ENCODE measurements around the gene CUBN.

DNA sequence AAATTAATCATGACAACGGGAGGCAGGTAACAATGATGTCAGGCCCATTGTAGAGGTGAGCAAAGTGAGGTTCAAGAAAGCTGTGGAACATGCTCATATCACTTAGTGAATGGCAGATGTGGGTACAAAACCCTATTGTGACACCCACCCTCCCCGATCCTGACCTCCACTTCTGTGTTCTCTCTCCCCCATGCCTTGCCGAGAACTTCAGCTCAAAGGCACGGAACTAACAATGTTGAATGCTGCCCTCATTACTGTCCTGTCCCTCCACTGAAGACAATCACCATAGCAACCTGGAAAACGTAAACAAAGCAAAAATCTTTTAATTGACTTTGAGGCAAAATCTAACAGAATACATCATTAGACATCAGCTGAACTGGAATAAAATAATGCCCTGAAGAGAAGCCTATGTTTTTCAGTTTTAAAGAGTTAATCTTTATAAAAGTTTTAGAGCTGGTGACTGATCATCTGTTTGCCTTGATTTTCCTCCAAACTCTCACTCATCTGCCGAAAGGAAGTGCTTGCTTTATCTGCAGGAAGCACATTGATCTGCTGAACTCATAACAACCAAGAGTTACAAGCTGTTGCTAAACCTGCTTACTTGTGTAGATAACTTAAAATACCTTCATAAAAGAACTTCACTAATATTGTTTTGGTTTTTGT is 133.6 kb downstream of the CUBN start:
- TF ChIP-seq, protein P1, sequence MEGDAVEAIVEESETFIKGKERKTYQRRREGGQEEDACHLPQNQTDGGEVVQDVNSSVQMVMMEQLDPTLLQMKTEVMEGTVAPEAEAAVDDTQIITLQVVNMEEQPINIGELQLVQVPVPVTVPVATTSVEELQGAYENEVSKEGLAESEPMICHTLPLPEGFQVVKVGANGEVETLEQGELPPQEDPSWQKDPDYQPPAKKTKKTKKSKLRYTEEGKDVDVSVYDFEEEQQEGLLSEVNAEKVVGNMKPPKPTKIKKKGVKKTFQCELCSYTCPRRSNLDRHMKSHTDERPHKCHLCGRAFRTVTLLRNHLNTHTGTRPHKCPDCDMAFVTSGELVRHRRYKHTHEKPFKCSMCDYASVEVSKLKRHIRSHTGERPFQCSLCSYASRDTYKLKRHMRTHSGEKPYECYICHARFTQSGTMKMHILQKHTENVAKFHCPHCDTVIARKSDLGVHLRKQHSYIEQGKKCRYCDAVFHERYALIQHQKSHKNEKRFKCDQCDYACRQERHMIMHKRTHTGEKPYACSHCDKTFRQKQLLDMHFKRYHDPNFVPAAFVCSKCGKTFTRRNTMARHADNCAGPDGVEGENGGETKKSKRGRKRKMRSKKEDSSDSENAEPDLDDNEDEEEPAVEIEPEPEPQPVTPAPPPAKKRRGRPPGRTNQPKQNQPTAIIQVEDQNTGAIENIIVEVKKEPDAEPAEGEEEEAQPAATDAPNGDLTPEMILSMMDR (conservative IDR thresholded peaks at IDR 0.05 in 1 of 2, IDR thresholded peaks at IDR 0.05 in 1 of 2; ENCODE audit: extremely low read depth in 1 of 2, insufficient read depth in 1 of 2, low read depth in 1 of 2, low read length in 2 of 2), result no peak
- no peak for TF ChIP-seq EZH2 (IDR thresholded peaks at IDR 0.05; ENCODE audit: borderline replicate concordance, low read length)

Measured in mammary epithelial cell (primary cell).